CD4-positive, alpha-beta T cell treated with Interleukin-10 for 1 hour (primary cell): ENCODE data around the gene ARSB.

ENCODE experiments used
- DNase-seq: peaks from one replicate; pipeline ENCODE4 v3.0.0-alpha.2; 2020

The ARSB gene

GRCh38 chr5:78830528-78831046, 154.5 kb downstream of the ARSB start:
- no peak for DNase-seq

DNA sequence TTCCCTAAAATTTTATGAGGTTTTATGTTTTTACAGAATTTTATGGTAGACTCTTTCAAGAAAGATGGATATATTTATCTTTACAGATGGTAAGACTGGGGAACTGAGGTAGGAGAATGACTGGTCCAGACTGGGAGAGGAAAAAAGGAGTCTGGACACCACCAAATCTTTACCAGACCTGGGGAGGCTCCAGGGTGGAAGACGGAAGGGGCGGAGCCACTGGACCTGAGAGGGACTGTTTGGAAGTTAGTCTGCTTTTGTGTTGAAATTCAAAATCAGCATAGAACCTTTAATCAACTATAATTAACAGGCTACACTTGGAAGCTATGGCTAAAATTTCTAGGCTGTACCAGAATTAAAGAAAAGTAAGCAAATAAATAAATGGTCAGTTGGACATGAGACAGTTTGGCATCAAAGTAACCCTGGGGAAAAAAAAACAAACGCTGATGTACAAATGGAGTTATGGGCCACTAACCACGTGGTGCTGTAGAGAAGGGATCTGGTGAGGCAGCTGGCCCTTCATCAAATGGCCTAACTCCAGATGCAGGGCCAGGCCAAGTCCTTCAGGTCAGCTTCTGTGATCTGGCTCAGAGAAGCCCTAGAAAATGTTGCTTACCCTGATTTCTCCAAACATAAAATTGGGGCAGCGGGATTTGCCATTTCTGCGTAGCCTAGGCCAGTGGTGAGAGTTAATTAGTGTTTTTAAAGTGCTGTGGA, 155.1 kb downstream of the ARSB start:
- no peak for DNase-seq

GRCh38 chr5:78827725-78828124, 157.4 kb downstream of the ARSB start:
- no peak for DNase-seq

- DNase-seq, result no peak
These were observed 160.3 kb downstream of the ARSB start for GRCh38 chr5:78824831-78825281.

GRCh38 chr5:78823196-78823595, 161.9 kb downstream of the ARSB start:
- no peak for DNase-seq

- DNase-seq, result no peak
These were observed 163.5 kb downstream of the ARSB start for GRCh38 chr5:78821536-78822021.

- no peak for DNase-seq
These were observed 165.4 kb downstream of the ARSB start for GRCh38 chr5:78819707-78820106.

GRCh38 chr5:78819166-78819565, 165.9 kb downstream of the ARSB start:
- DNase-seq, result no peak

GRCh38 chr5:78816143-78816765, 168.9 kb downstream of the ARSB start:
- no peak for DNase-seq

DNA sequence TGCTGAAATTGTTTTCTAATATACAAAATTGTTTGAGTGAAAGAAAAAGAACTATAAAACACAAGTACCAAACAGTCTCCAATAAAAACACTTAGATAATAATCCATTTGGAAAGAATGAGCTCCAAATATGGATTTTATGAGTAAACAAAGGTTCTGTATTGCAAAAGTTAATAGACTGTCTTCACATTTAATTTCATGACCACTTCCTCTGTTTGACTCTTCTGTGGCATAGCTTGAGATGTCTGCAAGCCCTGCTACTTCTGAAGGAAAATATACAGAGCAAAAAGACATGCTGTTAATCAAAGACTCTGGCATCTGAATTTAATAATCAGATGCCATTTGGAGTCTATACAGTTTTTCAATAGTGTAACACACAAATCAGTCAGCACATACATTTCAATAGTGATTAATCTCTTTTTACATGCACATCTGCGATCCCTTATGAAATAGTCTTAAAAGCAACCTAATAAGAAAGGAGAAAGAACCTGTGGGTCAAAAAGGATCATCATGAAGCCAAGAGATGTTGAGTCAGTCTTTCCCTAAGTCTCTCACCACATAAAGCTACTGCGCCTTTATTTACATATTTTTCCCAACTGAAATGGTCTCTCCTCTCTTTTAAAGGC, 171.1 kb downstream of the ARSB start:
- no peak for DNase-seq

- DNase-seq, result no peak
These were observed 171.8 kb downstream of the ARSB start for GRCh38 chr5:78813286-78813685.

GRCh38 chr5:78811866-78812265, 173.2 kb downstream of the ARSB start:
- DNase-seq, result no peak

- no peak for DNase-seq
These were observed 173.8 kb downstream of the ARSB start for GRCh38 chr5:78811121-78811817.

DNA sequence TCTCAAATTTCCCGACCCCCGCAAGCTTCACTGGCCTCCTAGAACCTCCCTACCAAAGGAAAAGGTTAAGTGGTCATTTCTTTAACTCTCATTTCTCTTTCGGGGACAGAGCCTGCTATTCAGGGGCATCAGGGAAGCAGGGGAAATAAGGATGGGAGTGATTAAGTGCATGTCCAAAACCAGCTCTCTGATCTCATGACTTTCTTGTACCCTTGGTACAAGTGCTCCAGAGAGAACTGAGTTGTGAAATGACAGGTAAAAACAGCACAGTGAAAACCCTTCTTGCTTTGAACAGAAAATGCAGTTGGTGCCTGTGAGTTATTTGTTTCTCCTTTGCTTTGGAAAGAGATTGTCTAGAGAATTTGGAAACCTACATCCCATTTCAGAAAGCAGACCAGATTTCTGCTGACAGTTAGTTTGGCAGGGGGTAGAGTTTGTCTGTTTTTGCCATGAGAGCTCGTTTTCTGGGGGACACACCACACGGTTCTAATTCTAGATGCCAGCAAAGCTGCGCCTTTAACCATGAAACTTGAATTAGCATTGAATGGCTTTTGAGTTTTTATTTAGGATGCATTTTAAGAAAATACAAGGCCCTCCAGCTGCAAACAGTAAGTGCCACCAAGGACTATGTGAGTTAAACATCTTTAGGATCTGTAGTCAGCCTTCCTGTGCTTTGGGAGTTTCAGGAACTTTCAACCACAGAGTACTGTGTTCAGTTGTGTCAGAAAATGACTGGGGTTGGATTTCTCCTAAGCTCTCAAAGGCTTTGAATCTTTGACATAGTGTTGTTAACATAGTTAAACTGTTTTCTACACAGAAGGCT, 174.8 kb downstream of the ARSB start:
- no peak for DNase-seq

- no peak for DNase-seq
These were observed 175.7 kb downstream of the ARSB start for GRCh38 chr5:78809444-78809843.

GRCh38 chr5:78808818-78809217, 176.3 kb downstream of the ARSB start:
- DNase-seq, result no peak

GRCh38 chr5:78808380-78808779, 176.7 kb downstream of the ARSB start:
- no peak for DNase-seq

- no peak for DNase-seq
These were observed 178.6 kb downstream of the ARSB start for GRCh38 chr5:78806544-78806943.

DNA sequence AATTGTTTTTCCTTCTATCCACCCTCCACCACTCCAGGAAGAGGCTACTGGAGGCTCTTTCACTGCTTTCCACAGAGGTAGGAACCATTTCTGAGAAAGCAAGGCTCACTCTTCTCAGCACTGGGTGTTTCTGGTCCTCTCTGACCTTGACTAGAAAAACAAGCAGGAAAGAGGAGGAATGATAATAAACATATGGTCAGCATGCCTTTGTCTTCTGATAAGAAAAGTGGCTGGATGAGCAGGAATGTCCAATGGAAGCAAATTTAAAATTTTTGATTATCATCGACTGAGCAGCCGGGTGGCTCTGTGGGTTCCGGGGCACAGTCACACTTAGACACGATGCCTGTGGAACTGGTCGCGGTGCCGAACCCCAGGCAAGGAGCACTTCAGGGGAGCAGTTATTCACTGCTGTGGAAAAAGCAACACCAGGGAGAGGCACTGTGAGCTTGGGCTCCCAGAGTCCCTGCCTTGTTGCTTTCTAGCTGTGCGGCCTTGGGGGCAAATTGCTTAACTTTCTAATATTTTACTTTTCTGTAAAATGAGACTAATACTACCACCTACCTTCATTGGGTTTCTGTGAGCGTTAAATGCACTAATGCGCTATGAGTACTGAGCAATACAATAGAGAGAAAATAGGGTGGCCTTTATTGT, 179.5 kb downstream of the ARSB start:
- no peak for DNase-seq

DNA sequence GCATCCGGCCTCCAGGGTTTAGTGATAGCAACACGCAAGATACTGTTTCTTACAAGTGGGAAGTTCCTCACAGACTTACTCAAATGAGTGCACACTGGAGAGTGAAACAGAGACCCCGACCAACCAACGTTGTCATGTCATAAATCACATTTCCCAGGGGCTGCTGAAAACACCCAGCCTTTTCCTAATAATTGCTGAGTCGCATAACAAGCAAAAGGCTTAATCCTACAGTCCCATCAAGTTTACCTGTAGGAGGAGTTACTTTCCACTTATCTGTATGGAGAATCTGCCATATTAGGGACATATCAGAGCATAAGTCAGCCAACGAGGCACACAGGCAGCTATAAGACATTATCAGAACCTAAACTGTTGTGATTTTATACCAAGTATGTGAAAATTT, 180.1 kb downstream of the ARSB start:
- DNase-seq, result no peak

DNA sequence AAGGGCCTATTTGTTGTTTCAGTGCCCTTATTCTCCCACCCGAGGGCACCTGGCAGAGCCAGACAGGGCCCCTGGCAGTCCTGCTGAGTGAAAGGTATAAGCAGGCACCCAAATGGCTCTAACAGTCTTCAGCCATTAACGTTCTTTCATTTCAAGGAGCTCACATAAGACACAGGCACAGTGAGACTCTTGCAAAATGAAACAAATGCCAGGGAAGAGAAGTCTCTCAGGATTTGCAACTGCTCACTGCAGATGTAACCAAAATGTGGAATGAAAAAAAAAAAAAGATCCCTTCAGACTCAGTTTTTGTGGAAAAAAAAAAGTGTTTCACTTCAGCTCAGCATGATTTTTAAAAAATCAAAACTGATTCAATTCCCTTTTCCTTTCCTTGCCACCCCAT, 181.2 kb downstream of the ARSB start:
- no peak for DNase-seq

GRCh38 chr5:78803353-78803752, 181.8 kb downstream of the ARSB start:
- no peak for DNase-seq
